Measurements from ENCODE around the gene KLHL2.
"Not testable (repeated sequence)": the region's sequence is repeated elsewhere in the genome, so short reads cannot be mapped to it uniquely, and the experiment has no call there.

Gene KLHL2

DNA sequence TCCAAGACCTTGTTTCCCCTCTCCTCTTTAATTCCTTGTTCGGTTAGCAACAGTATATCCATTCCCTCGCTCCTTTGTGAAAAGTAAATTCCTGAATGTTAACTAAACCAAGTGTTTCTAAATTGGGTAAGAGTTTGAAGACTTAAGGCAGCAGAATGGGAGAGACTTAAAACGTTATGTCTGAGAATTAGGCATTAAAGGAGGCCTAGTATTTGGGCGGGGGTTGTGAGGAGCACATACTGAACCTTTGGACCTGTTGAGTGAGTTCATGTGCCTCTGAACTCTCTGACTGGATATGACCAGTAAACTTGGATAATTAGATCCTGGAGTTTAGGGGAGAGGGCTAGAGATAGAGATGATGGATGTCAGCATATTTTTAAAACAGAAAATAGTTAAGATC is 121.3 kb downstream of the KLHL2 start:
- DNase-seq (ENCODE audit: low read depth), result no peak

DNA sequence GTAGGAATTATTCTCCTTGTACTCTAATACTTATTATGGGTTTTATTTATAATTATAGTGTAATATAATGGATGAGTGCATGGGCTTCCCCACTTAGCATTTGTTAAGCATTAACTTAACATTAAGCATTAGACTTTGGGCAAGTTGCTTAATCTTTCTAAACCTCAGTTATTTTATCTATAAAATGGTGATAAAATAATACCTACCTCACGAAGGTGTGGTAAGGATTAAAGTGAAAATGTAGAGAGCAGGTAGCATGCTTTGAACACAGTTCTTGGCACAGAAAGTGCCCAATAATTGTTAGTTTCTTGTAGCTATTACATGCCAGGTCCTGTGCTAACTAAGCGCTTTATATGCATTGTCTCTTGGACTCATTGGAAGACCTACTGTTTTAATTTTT is 122.7 kb downstream of the KLHL2 start:
- DNase-seq (ENCODE audit: low read depth), result no peak

DNA sequence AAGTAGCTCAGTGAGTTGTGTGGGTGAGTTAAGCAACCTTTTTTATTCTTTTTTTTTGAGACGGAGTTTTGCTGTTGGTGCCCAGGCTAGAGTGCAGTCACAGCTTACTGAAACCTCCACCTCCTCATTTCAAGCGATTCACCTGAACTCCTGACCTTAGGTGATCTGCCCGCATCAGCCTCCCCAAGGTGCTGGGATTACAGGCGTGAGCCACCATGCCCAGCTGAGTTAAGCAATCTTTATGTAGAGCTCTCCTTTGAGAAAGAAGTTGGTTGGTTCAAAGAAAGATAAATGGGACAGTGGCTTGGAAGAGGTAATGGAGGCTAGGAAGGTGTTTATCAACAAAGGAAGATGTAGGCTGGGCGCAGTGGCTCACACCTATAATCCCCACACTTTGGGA is 123.3 kb downstream of the KLHL2 start:
- DNase-seq (ENCODE audit: low read depth), result no peak

DNA sequence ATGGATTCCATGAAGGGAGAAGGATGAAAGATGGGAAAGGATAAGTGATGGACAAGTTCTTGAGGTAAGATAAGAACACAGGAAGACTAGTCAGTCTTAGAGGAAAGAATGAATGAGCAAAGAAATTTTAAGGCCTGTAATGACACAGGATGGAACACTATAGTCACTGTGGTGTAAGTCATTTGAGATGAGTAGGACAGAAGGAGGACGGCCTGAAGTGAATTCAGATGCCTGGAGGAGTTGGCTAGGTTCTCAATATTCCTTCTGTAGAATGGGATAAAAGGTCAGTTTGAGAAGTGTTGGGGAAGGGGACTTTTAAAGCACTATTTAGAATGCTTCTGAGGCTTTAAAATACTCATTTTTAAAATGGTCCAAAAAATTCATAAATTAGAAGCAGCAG is 124.0 kb downstream of the KLHL2 start:
- no peak for DNase-seq (ENCODE audit: low read depth)

DNA sequence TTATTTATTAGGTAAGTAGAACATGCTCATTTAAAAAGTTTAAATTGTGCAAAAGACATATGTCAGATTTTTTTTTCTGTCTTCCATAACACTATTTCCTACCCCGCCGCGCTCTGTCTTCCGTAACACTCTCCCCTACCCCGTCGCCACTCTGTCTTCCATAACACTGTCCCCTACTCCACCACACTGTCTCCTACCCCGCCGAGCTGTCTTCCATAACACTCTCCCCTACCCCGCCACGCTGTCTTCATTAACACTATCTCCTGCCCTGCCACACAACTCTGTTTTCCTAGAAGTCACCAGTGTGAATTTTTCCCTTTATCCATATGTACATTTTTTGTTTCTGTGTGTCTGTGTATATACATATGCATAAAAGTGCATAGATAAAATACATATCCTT is 124.5 kb downstream of the KLHL2 start:
- DNase-seq (ENCODE audit: low read depth), result no peak

DNA sequence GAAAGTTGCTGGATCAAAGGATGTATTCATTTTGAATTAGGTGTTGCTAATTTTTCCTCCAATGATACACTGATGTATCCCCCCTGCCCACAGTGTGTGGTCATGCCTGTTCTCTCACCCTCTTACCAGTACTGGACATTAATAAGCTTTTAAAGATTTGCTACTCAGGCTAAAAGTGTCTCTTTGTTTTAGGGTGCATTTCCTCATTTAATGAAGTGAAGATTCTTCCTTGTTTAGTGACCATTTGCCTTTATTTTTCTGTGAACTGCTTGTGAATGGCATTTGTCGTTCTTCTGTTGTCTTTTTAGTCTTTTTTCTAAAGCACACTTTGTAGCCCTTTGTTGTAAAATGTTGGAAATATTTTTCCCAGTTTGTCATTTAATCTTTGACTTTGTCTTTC is 125.1 kb downstream of the KLHL2 start:
- no peak for DNase-seq (ENCODE audit: low read depth)

DNA sequence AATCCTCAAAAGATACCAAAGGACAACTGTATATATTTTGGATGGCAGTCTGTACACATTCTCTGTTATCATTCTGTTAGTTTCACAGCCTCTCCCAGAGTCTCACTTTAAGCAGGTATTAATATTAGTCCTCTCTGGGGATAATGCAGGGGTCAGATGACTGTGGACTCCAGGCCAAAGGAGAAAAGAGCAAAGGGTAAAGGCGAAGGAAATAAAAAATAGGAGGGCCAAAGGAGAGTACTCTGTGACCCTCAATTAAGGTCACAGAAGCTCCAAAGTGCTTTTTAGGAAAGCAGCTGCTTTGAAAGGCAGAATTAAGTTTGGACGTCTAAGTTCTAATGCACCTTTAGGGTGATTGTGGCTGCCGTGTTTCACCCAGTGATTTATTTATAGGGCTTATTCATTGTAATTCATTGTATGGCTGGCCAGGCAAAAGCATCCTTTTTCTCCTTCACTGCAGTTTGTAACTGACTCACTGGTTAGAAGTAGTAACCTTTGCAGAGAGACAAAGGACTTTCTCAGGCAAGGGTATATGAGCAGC is 127.9 kb downstream of the KLHL2 start:
- DNase-seq (ENCODE audit: low read depth), result no peak

DNA sequence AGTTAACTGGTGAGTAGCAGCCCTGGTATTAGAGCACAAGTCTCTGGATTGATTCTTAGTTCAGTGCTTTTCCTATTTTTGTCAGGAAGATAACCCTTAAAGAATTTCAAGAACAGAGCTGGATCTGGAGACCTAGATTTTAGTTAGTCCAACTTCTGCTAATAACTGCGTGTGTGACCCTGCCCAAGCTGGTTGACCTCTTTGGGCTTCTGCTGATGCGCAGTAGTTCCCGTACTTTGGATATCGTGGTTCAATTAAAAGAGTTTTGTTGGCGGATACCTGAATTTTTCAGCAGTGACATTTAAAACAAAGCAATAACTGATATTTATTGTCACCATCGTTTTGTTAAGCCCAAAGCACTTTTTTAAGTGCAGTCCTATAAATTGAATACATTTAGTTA is 129.4 kb downstream of the KLHL2 start:
- DNase-seq (ENCODE audit: low read depth), result no peak

DNA sequence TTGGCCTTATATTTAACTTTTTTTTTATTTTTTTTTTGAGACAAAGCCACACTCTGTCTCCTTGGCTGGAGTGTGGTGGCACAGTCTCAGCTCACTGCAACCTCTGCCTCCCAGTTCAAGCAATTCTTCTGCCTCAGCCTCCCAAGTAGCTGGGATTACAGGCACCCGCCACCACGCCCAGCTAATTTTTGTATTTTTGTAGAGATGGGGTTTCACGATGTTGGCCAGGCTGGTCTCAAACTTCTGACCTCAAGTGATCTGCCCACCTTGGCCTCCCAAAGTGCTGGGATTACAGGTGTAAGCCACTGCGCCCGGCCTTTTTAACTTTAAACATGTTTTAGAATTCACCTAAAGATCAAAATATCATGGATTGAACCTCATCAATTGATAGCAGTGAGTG is 135.0 kb downstream of the KLHL2 start:
- not testable (repeated sequence) for DNase-seq (ENCODE audit: low read depth)

DNA sequence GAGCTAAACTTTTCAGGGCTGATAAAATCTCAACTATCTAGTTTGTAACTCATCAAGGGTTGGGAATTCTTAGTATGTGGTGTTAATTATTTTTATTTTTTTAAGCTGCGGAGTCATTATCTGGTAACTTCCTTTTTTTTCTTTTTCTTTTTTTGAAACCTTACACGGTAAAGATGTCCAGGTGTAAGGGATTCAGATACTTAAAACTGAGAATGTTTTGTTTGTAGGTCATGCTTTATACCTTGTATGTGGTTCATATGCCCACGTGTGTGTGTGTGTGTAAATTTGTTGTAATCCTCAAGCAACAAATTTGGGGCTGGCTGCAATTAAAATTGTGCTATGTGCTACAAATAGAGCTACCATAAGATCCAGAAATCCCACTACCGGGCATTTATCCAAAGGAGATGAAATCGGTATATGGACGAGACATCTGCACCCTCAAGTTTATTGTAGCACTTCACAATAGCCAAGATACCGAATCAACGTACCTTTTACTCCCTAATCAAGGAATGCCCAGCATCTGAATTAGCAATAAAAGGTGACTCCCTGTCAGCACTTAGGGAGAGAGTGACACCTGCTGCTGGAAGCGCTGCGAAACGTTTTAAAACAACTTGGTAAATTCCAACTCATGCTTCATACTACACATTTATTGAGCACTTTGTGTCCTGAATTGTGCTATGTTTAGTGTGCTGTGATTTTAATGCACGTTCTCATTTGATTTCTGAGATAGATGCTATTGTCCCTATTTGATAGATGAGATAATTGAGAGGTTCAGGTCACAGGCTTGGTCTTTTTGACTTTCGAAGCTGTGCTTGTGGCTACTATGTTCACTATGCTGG is 136.2 kb downstream of the KLHL2 start:
- DNase-seq (ENCODE audit: low read depth), result no peak

DNA sequence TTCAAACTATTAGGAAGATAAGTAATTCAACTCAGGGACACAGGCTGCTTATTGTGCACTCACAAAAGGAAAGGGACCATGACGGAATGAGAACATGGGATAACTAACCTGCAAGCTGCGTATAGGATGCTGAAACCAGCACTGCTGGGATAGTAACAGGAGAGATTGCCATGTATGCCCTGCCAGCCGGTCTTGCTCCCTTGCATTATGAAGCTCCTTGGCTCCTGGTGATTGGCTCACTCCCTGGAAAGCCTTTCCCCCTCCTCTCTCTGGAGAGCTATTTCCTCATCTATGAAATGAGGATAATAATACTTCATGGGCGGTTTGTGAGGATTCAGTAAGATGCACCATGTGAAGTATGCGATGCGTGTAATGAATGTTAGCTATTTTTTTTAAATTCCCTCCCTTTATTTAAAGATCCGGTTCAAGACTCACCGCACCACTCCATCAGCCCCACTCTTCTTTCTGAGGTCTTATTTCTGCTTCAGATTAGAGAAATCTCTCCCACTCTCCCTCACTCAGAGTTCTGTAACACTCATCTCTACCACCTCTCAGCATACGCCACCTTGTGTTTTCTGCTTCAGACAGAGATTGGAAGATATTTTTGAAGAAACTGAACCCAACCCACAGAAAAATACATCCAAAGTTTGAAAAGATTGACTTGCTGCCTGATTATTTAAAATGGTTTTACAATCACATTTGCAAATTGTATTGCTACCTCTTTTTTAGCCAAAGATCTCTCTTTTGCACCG is 138.5 kb downstream of the KLHL2 start:
- no peak for DNase-seq (ENCODE audit: low read depth)

DNA sequence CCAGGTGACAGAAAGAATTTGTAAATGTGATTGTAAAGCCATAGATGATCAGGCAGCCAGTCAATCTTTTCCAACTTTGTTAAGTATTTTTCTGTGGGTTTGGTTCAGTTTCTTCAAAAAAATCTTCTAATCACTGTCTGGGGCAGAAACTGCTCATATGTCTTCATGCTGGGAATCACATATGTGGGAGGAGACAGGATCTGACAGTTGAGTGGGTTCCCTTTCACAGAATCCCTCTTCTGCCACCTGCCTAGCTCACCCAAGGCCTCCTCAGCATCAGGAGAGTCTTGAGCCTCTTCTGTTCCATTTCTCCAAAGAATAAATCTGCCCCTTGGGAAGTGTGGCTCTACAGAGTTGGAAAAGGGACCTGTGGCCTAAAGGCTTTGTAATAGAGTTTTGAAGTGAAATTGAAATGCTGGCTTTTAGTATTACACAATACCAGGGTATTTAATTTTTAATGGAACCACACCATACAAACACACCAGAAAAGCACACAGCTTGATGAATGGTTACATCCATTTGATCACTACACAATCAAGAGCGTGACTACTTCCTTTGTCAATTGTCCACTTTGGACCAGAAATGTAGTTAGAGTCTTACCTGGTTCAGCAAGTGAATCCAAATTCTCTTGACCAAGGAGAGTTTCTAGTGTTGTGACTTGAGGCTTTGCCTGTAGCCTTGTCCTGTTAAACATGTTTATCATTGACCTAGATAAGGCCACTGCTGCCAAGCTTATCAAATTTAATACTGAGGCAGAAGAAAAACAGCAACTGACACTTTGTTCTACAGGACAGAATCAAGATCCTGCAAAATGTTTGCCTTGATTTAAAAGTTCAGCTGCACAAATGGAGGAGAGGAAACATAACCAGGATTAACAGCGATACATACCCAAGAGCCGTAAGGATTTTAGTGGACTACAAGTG is 140.5 kb downstream of the KLHL2 start:
- DNase-seq (ENCODE audit: low read depth), result no peak

DNA sequence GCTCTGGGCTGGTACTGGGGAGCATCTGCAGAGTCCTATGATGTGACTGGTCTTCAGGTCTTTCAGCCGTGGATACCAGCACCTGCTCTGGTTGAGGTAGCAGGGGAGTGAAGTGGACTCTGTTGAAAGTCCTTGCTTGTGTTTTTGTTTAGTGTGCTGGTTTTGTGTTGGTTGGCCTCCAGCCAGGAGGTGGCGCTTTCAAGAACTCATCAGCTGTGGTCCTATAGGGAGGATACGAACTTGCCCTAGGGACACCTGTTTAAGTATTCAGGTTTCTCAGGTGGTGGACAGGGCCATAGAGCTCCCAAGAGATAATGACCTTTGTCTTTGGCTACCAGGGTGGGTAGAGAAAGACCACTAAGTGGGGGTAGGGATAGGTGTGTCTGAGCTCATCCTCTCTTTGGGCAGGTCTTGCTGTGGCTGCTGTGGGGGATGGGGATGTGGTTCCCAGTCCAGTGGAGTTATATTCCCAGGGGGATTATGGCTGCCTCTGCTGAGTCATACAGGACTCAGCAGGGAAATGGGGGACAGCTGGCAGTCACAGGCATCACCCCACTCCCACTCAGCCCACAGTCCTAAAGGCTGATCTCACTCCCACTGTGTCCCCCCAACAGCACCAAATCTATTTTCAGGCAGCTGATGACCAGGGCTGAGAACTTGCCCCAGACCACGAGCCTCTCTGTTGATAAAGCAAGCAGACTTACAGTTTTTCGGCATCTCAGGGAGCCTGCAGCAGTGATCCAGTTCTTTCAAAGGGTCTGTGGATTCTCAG is 144.2 kb downstream of the KLHL2 start:
- no peak for DNase-seq (ENCODE audit: low read depth)

DNA sequence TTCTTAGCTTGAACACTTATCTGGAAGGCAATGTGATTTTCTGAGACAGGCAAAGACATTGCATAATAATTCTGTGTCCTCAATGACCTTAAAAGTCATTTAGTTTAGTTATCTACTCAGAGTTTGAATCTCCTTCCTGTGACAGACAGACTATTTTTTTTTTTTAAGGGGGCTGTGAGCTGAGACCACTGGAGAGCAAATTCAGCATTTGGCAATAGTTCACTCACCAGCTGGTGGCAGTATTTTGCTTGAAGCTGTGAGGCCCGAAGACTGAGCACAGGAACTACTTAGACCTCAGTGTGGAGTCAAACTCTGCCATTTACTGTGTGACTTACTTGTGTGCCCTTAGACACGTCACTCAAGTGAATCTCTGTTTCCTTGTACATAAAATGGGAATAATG is 148.5 kb downstream of the KLHL2 start:
- no peak for DNase-seq (ENCODE audit: low read depth)

DNA sequence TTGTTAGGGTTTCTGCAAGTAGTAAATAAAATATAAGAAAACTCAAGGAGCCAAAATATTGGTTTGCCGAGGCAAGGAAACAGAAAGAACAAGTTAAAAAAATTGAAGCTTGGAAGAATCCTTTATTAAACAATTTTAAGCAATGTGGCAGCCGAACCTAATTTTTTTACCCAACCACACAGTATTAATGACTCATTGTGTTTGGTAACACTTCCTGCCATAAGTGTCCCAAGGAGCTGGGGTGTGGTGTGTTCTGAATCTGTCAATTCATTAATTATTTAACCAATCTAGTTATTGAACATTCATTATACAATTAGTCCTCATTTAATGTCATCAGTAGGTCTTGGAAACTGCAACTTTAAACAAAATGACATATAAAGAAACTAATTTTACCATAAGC is 152.1 kb downstream of the KLHL2 start:
- no peak for DNase-seq (ENCODE audit: low read depth)

DNA sequence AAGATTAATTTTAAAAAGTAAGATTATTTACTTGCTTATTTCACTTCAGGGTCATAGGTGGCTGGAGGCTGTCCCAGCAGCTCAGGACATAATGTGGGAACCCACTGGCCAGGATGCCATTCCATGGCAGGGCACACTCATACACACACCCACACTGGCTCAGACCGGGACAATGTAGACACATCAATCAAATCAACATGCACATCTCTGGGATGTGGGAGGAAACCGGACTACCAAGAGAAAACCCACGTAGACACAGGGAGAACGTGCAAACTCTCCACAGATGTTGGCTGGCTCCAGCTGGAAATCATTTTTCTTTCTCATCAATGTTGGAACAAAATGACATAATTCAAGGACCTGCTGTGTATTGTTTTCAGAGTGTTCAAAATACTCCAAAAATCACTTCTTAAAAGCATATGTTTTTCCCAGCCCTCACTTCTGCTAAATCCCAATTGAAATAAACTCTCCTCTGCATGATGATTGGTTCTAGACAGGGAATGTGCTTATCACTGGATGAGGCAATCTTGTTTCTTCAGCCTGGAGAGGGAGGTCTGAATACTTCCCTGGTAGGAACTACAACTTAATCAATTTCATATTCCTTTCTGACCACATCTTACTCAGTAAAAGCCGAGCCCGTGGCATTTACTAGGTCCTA is 152.8 kb downstream of the KLHL2 start:
- no peak for DNase-seq (ENCODE audit: low read depth)

DNA sequence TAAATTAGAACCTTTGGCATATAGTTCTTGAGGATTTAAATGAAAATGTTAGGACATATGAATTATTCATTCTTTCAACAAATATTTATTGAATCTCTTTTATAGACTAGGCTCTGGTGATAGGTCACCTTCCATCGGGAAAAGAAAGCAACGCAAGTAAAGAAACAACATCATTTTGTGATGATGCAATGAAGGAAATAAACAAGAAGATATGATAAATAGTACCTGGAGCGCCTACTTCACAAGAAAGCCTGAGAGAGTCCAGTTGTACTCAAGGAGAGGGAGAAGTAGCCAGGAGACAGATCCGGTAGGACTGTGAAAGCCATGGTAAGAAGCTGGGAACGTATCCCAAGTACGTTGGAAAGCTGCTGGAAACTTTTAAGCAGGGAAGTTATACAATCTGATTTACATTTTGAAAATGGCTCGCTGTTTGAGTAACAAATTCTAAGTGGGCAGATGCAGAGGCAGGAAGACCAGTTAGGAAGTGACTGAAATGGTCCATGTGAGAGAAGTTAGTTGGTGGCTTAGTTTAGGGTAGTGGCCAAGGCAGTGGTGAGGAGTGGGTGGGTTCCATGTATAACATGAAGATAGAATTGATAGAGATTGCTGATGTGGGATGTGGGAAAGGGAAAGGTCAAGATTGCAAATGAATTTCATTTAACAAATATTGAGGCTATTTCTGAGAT is 153.8 kb downstream of the KLHL2 start:
- no peak for DNase-seq (ENCODE audit: low read depth)

DNA sequence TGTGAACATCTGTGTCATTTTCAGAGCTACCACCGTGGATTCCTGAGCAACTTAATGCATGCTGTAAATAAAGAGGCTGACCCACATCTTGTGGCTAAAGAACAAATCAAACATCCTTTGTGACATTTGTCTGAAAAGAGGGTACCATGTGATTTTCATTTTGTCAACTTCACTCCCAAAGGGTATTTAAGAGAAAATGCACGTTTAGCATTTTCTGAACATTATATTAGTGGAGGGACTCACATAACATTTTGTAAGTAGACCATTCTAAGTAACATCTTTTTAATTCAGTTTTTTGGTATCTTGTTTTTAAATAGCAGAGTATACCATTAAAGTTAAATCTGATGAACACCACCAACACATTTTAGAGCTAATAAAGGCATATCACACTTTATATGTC is 154.4 kb downstream of the KLHL2 start:
- DNase-seq (ENCODE audit: low read depth), result no peak

DNA sequence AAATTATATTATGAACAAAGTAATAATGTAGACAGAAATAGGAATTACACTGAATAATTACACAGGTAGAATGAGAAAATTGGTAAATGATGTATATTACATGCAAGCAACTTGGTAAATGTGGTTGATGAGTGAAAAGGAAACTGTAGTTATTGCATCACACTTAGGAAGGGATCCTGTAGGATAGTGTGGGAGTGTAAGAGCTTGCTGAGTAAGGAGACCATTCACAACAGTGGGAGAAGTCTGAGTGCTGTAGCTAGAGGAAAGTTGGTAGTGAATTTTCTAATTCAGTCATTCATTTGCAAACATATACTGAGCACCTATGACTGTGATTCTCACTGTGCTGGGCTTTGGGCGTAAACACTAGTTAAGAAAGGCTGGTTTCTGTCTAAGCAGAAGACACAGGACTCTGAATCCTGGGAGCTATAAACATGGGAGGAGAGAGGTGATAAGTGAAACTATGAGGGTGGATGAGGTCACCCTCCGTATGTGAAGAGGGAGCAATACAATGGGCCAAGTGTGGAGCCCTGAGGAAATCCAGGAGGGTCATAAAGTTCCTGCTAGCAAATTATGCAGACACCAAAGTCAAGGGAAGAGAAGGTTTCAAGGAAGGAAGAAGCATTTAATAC is 157.2 kb downstream of the KLHL2 start:
- no peak for DNase-seq (ENCODE audit: low read depth)

DNA sequence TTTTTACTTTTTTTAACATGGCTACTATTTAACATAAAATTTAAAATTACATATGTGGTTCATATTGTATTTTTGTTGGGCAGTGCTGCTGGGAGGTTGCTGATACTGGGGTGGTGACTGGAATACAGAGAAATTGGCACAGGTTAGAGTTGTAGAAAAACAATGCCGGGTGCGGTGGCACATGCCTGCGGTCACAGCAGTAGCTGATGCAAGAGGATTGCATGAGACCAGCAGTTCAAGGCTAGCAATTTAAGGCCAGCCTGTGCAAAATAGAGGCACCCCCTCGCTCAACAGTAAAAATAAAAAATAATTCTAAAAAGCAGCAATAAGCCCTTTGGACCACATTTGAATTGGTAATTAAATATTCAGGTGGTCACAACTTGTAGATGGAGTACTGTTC is 159.7 kb downstream of the KLHL2 start:
- DNase-seq (ENCODE audit: low read depth), result no peak

All from stimulated activated CD8-positive, alpha-beta memory T cell treated with anti-CD3 and anti-CD28 coated beads, Interleukin-12 subunit alpha, Interleukin-12 subunit beta, amount 100 ng/mL, for 1 hour (primary cell).